HG03521 (cell line): ENCODE data around the gene KLF16.
A peak's percentile ranks its signal among the peaks of the same experiment; 100 is the strongest.

Experiments used
- ATAC-seq: cut with Tn5 transposase; IDR thresholded peaks from one replicate; pipeline ENCODE4 v1.9.1; 2021; ENCODE audit warnings: mild to moderate bottlenecking, moderate library complexity; ENCODE audit not compliant: unreplicated experiment

KLF16 gene

DNA sequence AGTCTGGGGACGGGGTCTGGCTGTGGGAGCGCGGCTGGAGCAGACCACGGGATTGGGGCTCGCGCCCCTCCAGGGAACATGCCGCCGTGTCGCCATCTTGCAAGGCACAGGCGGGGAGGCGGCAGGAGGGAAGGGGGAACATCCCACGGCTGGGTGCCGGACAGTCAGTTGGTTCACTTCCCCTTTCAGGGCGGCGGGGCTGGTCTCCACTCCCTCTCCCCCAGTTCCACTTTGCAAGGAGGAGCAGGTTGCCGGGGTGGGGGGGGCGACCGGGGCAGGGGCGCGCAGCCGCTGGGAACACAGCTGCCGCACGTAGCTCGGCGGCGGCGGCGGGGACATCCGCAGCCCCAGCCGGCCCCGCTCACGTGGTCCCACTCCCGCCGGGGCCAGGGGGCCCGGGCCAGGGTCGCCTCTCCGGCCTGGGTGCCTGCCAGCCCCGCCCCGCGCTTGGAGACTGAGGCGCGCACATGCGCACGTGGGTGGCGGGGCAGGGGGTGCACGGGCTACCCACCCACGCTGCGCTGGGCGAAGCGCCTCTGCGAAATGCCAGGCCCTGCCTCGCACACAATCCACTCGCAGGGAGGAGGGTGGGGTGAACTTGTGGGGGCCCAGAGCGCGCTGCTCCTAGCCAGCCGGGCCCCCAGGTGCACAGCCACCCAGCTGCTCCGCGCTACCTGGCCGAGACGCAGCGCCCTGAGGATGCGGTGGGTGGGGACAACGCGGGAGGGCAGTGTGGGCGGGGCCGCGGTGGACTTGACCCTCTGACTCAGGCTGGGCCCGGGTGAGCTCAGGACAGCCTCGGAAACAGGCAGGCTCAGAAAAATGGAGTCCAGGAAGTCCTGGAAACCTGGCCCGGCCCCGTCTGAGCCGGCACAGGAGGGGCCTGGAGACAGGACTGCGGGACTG, 6.4 kb downstream of the KLF16 start:
- no peak for ATAC-seq

DNA sequence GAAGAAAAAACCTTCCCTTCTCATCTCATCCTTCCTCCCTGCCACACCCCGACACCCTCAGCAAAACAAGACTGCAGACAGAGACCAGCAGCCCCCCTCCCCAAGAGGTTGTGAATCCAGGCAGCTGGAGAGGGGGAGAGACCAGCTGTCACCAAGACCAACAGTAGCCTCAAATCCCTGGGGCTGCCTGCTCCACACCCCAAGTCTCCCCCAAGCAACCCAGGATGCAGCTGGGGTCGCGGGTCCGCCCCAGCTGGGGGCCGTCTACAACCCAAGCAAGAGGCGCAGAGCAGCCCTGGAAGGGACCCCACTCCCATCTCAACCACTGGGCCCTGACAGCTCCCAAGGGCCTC, 7.1 kb downstream of the KLF16 start:
- ATAC-seq = no peak

DNA sequence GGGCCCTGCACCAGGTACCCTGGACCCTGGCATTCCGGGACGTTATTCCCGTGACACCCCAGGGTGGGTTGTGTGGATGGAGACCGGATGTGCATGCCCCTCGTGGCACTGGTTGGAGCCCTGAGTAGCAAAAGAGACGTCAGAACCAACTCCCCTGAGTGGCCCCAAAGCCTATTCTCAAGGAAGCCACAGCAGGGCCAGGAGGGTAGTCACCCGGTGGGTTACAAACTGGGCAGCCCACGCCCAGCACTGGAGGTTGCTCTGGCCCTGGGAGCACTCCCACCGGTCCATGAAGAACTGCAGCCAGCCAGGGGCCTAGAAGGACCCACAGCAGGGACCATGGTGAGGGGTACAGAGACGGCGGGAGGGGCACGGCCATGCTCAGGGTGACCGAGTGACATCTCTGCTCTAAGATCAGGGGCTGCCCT, 7.5 kb downstream of the KLF16 start:
- ATAC-seq = no peak

GRCh38 chr19:1855040-1855827, 8.1 kb downstream of the KLF16 start:
- ATAC-seq = peak; percentile 39

DNA sequence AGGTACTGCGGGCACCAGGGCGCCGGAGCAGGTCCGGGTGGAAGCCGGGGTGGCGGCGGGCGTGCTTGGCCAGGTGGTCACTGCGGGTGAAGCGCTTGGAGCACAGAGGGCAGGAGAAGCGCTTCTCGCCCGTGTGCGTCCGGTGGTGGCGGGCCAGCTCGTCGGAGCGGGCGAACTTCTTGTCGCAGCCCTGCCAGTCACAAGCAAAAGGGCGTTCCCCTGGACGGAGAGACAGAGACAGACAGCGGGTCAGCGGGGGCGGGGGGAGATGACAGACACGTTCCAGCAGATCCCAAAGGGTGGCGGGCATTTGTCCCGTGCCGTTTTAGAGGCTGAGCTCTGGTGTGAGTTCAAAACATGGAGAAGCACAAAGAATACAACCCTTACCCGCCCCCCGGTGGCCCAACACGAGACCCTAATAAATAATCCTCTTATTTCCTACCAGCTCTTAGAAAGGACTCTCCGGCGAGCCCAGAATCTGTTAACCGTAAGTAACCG, 8.8 kb downstream of the KLF16 start:
- ATAC-seq = no peak

- no peak for ATAC-seq
Observed at GRCh38 chr19:1854039-1854541, 9.3 kb downstream of the KLF16 start.

DNA sequence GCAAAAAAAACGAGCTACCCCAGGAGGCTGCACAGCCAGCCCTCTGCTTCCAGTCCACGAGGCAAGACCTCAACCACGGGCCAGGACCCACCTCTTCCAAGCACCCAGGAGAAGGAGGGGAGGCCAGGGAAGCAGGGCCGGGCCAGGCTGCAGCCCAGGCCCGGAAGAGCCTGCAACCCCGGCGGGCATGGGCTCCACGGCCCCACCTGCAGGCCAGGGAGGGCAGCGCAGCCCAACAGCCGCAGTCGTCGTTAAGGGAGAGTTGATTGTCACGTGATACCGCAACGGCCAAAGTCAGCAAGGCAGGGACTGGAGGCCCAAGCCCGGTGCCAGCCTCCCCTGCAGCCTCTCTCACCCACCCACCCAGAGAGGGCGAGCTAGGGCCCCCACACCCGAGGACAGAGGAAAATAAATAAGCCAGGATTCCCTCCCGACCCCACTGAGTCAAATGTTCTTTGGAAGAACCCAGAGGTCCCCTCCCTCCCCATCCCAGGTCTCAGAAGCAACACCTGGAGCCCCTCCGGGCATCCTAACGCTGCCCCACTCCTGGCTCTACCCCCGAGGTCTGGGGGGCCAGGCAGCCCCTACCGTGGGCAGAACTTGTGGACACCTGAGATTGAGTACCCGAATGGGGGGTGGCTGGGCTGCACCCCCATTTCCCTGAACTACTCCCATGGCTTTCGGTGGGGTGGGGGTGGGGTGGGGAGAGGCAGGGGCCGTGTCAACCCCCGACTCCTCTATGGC, 9.9 kb downstream of the KLF16 start:
- ATAC-seq = no peak

- ATAC-seq = no peak
Observed at GRCh38 chr19:1852581-1853128, 10.7 kb downstream of the KLF16 start.

GRCh38 chr19:1851654-1852580, 11.5 kb downstream of the KLF16 start:
- no peak for ATAC-seq

- no peak for ATAC-seq
Observed at GRCh38 chr19:1850809-1851653, 12.3 kb downstream of the KLF16 start.

GRCh38 chr19:1849886-1850398, 13.4 kb downstream of the KLF16 start:
- ATAC-seq = no peak

- ATAC-seq = no peak
Observed at GRCh38 chr19:1849132-1849474, 14.3 kb downstream of the KLF16 start.

DNA sequence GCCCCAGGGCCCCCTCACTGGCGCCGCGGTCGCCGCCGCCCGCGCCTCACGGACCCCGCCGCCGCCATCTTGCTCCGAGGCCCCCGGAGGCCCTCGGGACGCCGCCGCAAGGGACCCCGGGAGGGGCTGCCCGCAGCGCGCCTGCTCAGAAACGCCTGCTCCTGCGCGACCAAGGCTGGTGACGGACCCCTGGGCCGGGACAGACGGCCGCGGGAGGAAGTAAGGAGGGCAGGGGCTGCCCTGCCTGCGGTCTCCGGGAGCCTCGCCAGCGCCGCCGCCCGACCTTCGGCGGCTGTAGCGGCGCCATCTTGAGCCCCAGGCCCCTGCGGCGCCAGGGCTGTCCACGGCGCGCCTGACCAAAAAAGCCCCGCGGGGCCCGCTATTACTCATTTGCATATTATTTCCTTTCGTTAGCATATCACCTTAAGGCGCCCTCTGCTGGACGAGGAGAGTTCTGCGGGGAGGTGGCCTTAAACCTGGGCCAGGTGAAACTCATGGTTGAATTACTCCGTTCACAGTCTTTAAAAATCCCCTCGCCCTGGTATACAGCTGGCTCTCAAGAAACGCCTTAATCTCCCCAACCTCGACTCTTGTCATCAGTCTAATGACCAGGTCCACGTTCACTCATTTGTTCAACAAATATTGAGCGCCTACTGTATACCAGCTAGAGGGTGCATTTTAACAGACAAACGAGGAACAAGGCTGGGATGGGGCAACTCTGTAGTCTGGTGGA, 14.8 kb downstream of the KLF16 start, which contains the start of gene REXO1:
TSS of gene REXO1 (minus strand) at position 85 of the 733 bp plus-strand sequence. CDS start 125 bp downstream, outside the sequence.
- peak; percentile 71 for ATAC-seq

GRCh38 chr19:1847684-1848398, 15.5 kb downstream of the KLF16 start:
- ATAC-seq = no peak

- ATAC-seq = no peak
Observed at GRCh38 chr19:1847348-1847683, 16.1 kb downstream of the KLF16 start.

DNA sequence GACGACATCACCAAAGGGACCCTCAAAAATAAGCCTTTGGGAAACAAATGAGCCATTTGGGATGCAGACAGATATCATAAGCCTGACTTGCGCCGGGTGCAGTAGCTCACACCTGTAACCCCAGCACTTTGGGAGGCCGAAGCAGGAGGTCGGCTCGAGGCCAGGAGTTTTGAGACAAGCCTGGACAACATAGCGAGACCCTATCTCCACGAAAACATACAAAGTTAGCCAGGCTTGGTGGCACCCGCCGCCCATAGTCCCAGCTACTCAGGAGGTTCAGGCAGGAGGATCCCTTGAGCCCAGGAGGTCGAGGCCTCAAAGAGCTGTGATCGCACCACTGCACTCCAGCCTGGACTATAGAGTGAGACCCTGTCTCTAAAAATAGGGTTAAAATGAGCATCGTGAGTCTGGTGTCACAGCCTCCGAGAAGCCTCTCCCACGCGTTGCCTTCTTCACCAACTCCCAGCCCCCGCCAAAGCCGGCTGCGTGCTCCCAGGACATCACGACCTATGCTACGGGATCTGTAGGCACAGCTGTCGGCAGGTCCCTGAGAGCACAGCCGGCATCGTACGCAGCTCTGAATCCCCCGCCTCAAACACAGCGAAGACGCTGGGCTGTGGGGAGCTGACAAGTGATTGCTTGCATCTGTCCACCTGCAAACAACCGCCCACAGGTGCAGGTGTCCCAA, 16.7 kb downstream of the KLF16 start:
- no peak for ATAC-seq

DNA sequence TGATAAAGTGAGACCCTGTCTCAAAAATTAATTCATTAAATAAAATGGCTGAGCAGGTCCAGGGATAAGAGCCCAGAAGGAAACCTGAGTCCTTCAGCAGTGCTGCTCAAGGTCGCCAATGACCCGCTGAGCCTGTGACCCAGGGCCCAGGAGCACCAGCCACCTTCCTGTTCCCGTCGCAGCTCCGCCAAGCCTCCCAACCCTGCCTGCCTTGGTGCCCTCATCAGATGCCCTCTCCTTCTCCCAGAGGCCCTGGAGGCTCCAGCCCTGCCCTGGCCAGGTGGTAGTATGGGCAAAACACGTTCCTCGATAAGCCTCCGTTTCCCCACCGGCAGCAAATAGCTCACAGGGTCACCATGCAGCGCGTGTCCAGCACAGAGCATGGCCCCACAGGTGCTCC, 17.7 kb downstream of the KLF16 start:
- no peak for ATAC-seq
